AG10803 (cell line): ENCODE measurements around the gene CRYGD.
"Not testable (repeated sequence)": the region's sequence is repeated elsewhere in the genome, so short reads cannot be mapped to it uniquely, and the experiment has no call there.

Source experiments
- DNase-seq: peaks from one replicate; pipeline ENCODE4 v3.0.0; 2010; ENCODE audit warnings: low read depth
- H3K4me3 ChIP-seq: 2 replicates; pipeline ENCODE4 v1.5.1; 2011; ENCODE audit warnings: mild to moderate bottlenecking, low read length, control low read depth
- CTCF ChIP-seq: conservative IDR thresholded peaks from 2 replicates; pipeline ENCODE4 v1.5.1; 2011; ENCODE audit warnings: mild to moderate bottlenecking, low read length, control low read depth, inconsistent platforms

The CRYGD gene

GRCh38 chr2:208124013-208124715, at the start of gene CRYGD:
CRYGD (minus strand) TSS chr2:208124524; CDS start chr2:208124473, 51 bp downstream.
- not testable (repeated sequence) for DNase-seq, H3K4me3 ChIP-seq

- H3K4me3 ChIP-seq, result no peak overlapping the region
- no peak for TF ChIP-seq CTCF
- no peak for DNase-seq
Measured at GRCh38 chr2:208172125-208172524, 47.8 kb upstream of the CRYGD start.

- DNase-seq, result no peak
- TF ChIP-seq CTCF, result no peak
- H3K4me3 ChIP-seq, result no peak overlapping the region
Measured at GRCh38 chr2:208164951-208165755, 40.8 kb upstream of the CRYGD start.

DNA sequence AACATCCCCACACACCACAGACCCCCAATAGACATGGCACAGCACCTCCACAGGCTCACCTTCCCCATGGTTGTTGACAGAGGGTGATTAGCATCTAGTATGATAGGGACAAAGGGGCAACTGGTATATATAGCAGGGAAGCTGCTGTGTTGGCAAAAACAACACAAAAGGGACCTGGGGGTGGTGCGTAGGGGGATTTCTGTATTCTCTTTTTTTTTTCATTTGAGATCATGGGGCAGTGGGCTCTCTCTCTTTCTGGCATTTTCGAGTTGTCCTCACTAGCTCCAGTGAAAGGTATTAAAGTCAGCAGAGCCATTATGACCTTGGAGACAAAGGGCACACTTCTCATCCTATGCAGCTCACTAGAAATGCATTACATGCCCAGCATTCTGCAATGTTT, 39.2 kb upstream of the CRYGD start, which contains the start of gene CRYGA:
Gene CRYGA (minus strand): TSS at position 101 of the 400 bp plus-strand sequence. CDS start 33 bp downstream, at position 68.
- no peak within 1 kb of the TSS for H3K4me3 ChIP-seq
- TF ChIP-seq CTCF, result no peak
- DNase-seq, result no peak

DNA sequence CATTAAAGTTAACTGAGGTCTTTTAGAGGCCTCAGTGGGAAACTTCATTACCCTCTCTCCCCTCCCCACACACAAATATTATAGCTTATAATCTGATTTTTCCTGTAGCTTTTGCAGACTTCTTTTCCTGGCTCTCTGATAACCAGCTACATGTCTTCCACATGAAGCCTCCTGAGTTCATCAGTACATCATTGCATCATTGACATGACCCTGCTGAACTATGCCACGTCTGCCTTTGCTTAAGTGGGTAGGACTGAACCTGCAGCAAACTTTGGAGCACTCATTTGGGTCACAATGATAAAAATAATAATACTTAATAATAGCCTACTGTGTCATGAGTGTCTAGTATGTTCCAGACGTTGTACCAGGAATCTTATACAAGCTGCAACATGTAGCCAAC, 32.1 kb upstream of the CRYGD start:
- no peak overlapping the region for H3K4me3 ChIP-seq
- no peak for DNase-seq
- no peak for TF ChIP-seq CTCF

GRCh38 chr2:208153156-208153555, 28.8 kb upstream of the CRYGD start:
- no peak overlapping the region for H3K4me3 ChIP-seq
- no peak for TF ChIP-seq CTCF
- DNase-seq, result no peak

DNA sequence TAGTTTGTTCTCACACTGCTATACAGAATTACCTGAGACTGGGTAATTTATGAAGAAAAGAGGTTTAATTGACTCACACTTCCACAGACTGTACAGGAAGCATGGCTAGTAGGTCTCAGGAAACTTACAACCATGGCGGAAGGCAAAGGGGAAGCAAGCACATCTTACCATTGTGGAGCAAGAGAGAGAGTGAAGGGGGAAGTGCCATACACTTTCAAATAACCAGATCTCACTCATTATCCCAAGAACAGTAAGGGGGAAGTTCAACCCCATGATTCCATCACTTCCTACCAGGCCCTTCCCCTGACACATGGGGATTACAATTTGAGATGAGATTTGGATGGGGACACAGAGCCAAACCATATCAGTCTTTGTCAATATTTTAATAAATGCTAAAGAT, 26.6 kb upstream of the CRYGD start:
- H3K4me3 ChIP-seq, result no peak overlapping the region
- no peak for TF ChIP-seq CTCF
- DNase-seq, result no peak
